Measurements from ENCODE around the gene ASIC2.

ASIC2 gene

DNA sequence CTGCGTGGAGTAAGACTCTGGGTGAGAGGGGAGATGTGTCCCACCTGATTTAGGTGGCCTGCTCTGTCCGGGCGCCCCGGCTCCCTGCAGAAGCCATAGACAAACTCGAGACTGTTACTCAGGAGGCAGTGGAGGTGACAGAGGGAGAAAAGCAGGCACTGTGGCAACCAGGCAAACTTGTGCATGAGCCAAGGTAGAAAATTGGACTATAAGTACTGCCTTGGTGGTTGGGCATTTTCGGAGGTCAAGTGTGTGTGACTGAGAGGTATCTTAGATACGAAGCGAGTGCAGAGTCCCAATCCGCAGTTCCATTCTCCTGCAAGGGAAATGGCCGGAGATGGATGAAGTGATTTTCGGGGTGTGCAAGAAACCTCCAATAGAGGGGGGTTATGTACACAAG is 328.6 kb downstream of the ASIC2 start:
- DNase-seq = no peak
